HG03558 (cell line): ENCODE data around the gene KRT12.

Experiments used
- ATAC-seq: cut with Tn5 transposase; IDR thresholded peaks from one replicate; pipeline ENCODE4 v1.9.1; 2021; ENCODE audit warnings: moderate number of reproducible peaks; ENCODE audit not compliant: unreplicated experiment; ENCODE audit errors: extremely low read depth

Gene KRT12

GRCh38 chr17:40848583-40849235, 18.3 kb downstream of the KRT12 start:
- ATAC-seq = no peak

- ATAC-seq = no peak
Measured at GRCh38 chr17:40846515-40847144, 20.4 kb downstream of the KRT12 start.

- no peak for ATAC-seq
Measured at GRCh38 chr17:40844671-40845107, 22.3 kb downstream of the KRT12 start.

- ATAC-seq = no peak
Measured at GRCh38 chr17:40843242-40843641, 23.8 kb downstream of the KRT12 start.

- no peak for ATAC-seq
Measured at GRCh38 chr17:40841246-40841645, 25.8 kb downstream of the KRT12 start.

GRCh38 chr17:40839194-40839593, 27.8 kb downstream of the KRT12 start:
- ATAC-seq = no peak

- ATAC-seq = no peak
Measured at GRCh38 chr17:40836020-40836419, 31.0 kb downstream of the KRT12 start.

- ATAC-seq = no peak
Measured at GRCh38 chr17:40833882-40834281, 33.1 kb downstream of the KRT12 start.

- no peak for ATAC-seq
Measured at GRCh38 chr17:40832840-40833239, 34.2 kb downstream of the KRT12 start.

- no peak for ATAC-seq
Measured at GRCh38 chr17:40830085-40830776, 36.8 kb downstream of the KRT12 start.

GRCh38 chr17:40828454-40829044, 38.5 kb downstream of the KRT12 start:
- ATAC-seq = no peak

GRCh38 chr17:40827746-40828453, 39.1 kb downstream of the KRT12 start:
- no peak for ATAC-seq

- ATAC-seq = no peak
Measured at GRCh38 chr17:40825599-40825998, 41.4 kb downstream of the KRT12 start.

- no peak for ATAC-seq
Measured at GRCh38 chr17:40824015-40824832, 42.8 kb downstream of the KRT12 start.

- ATAC-seq = no peak
Measured at GRCh38 chr17:40822132-40822812, 44.8 kb downstream of the KRT12 start, which contains the start of gene KRT10. KRT10 (minus strand) TSS chr17:40822614; CDS start chr17:40822585, 29 bp downstream.

GRCh38 chr17:40821536-40821935, 45.5 kb downstream of the KRT12 start:
- ATAC-seq = no peak

GRCh38 chr17:40820228-40820838, 46.7 kb downstream of the KRT12 start:
- no peak for ATAC-seq

GRCh38 chr17:40819528-40820125, 47.4 kb downstream of the KRT12 start:
- no peak for ATAC-seq
